GM13976 (cell line): Measurements from ENCODE around the gene ATP1A1.

Source experiments
- DNase-seq: peaks from one replicate; pipeline ENCODE4 v3.0.0; 2012; ENCODE audit warnings: low spot score
- in situ Hi-C: fragments of 300-500 bp; cut with MboI; formaldehyde crosslinking; loops from one replicate; pipeline ENCODE4 v1.12.0; 2022; ENCODE audit warnings: low sequenced_read_pairs, mixed read lengths, inconsistent platforms; ENCODE audit not compliant: unreplicated experiment
- TF ChIP-seq, protein P1 (sequence below): IDR thresholded peaks from 2 replicates; pipeline ENCODE4 v1.5.1; 2012; ENCODE audit warnings: borderline replicate concordance, mild to moderate bottlenecking; ENCODE audit not compliant: insufficient read depth; ENCODE audit errors: extremely low read depth, missing control alignments, control extremely low read depth

ATP1A1 gene

GRCh38 chr1:116328671-116329070 lies 44.4 kb upstream of the ATP1A1 start:
- TF ChIP-seq, protein P1, sequence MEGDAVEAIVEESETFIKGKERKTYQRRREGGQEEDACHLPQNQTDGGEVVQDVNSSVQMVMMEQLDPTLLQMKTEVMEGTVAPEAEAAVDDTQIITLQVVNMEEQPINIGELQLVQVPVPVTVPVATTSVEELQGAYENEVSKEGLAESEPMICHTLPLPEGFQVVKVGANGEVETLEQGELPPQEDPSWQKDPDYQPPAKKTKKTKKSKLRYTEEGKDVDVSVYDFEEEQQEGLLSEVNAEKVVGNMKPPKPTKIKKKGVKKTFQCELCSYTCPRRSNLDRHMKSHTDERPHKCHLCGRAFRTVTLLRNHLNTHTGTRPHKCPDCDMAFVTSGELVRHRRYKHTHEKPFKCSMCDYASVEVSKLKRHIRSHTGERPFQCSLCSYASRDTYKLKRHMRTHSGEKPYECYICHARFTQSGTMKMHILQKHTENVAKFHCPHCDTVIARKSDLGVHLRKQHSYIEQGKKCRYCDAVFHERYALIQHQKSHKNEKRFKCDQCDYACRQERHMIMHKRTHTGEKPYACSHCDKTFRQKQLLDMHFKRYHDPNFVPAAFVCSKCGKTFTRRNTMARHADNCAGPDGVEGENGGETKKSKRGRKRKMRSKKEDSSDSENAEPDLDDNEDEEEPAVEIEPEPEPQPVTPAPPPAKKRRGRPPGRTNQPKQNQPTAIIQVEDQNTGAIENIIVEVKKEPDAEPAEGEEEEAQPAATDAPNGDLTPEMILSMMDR: no peak
- no peak for DNase-seq
- in situ Hi-C loops: no loop called here

DNA sequence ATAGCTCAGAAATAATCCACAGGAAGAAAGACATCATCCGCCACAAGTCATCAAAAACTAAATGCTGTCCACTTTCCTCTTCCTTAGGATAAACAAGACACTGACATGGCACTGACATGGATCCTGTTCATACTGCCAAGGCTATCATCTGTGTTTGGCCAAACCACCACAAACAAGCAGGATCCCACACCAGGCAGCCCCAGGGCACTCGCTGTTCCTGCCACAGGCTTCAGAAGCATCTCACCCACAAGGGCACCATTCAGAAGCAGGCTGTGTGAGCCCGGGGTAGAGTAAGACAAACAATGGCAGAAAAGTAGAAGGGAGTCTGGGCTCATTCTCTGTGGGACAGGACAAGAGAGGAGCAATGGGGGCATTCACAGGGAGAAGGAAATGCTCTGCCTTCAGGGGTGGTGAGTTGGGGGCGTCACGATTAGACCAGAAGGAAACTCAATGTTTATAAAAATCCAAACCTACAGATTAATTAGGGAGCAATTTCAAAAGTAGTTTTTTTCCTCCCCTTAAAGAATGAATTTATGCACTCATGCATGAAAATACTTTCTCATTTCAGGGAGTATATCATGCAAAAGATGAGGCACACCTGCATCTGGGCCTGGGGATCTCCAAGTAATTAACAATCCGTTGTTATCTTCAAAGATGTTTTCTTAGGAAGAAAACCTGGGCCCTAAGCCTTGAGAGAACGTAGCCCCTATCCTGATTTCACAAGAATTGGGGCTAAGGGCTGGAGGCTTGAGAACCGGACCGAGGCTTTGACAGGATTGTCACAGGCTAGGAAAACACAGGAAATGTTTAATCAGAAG lies 43.3 kb upstream of the ATP1A1 start:
- in situ Hi-C loops: no loop called here
- TF ChIP-seq, protein P1: no peak
- DNase-seq: no peak

- TF ChIP-seq, protein P1: no peak
- DNase-seq: no peak
- in situ Hi-C loops: no loop called here
Observed at GRCh38 chr1:116330342-116330652, 42.7 kb upstream of the ATP1A1 start.

GRCh38 chr1:116330846-116331245 lies 42.2 kb upstream of the ATP1A1 start:
- no peak for DNase-seq
- in situ Hi-C loops: no loop called here
- TF ChIP-seq, protein P1: no peak

DNA sequence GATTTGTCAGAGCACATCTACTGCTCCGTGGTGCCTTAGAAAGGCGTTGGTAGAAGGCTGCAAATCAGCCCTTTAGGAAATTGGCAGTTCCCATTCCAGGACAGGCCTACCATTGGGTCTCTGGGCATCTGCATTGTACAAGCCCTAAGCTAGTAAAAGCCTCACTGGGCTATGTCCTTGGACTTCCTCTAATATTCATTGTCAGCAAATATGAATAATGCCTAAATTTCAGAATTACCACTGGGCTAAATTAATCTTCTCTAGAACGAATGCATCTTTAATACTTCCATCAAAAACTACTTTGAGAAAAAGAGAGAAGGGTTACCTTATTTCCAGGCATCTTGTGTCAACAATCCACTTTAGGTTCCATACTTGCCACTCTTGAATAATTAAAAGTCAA lies 41.5 kb upstream of the ATP1A1 start:
- TF ChIP-seq, protein P1: no peak
- in situ Hi-C loops: no loop called here
- no peak for DNase-seq

DNA sequence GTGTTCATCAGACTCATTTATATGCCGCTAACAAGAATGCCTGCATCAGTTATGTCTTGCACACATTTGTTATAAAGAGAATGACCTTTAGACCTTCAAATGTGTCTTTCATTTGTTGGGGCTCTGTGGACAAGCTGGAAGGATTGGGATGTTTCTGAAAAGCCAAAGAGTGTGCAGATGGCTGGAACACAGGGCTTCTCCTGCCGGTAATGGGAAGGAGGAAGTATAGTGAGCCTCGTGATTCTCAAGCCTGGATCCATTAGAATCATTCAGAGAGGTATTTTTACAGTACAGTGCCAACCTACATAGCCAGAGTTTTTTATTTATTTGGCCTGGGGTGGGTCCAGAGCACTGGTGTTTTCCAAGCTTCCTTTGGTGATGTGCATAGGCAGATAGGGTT lies 40.6 kb upstream of the ATP1A1 start:
- in situ Hi-C loops: no loop called here
- no peak for DNase-seq
- TF ChIP-seq, protein P1: no peak
